K562 (cell line): Measurements from ENCODE around the gene PTPN14. TPM values are rescaled to one million over a fixed set of nuclear protein-coding genes. Genes with fewer than 3 reads are reported as not detected.

Experiments
- ATAC-seq: fragments of 200-7000 bp; cut with Tn5 transposase; 3 replicates; pipeline ENCODE4 v1.9.1; 2020; ENCODE audit warnings: moderate library complexity
- BruUV-seq: library from RNA; stranded (reverse); fragments of 400-500 nt; replicated peaks from 2 replicates; lab custom pipeline; 2021; lab: Mats Ljungman, UMichigan
- CTCF ChIA-PET: fragments of 300-600 bp; formaldehyde crosslinking; extraction: SDS; loops from one replicate; lab custom pipeline; 2021; ENCODE audit warnings: low intra/inter-chr PET ratio; lab: Yijun Ruan, JAX
- POLR2A ChIA-PET: fragments of 300-600, 350-650 bp; sonication (Branson Sonifier 250); formaldehyde crosslinking; extraction: SDS; loops from one replicate; lab custom pipeline; 2021; ENCODE audit warnings: antibody characterized with exemption, inconsistent platforms; lab: Yijun Ruan, JAX
- DNase-seq, 4 experiments: peaks; one replicate each; pipeline versions ENCODE4 v3.0.0 to v3.0.0-alpha.2; 2011 to 2018; ENCODE audit warnings: low spot score in 3 of 4, mixed read lengths in 3 of 4; ENCODE audit errors: extremely low read depth in 1 of 4
- FAIRE-seq: peaks from 2 replicates; lab custom pipeline; 2011; peaks lifted over from hg19 to GRCh38; lab: Jason Lieb, UNC
- H2AFZ ChIP-seq: 2 replicates; pipeline ENCODE4 v1.6.0; 2011; ENCODE audit warnings: low read depth, low read length, control low read depth, inconsistent platforms
- H3K27ac ChIP-seq: fragments of 200-600 bp; 3 replicates; pipeline ENCODE4 v1.8.0; 2011; ENCODE audit warnings: low read depth, mild to moderate bottlenecking, control low read depth, inconsistent platforms, low read length, moderate library complexity, mixed read lengths; ENCODE audit errors: extremely low read depth
- H3K27me3 ChIP-seq, 2 experiments: fragments of 300-600 bp in 1 of 2; 2 replicates in 1 of 2; 3 replicates in 1 of 2; pipeline versions ENCODE4 v1.6.0 to v1.8.0; 2011; ENCODE audit warnings: inconsistent platforms in 2 of 2, low read length in 2 of 2, mild to moderate bottlenecking in 1 of 2, mixed read lengths in 1 of 2, moderate library complexity in 1 of 2; ENCODE audit not compliant: control insufficient read depth in 2 of 2, insufficient read depth in 2 of 2
- H3K36me3 ChIP-seq: fragments of 300-600 bp; 3 replicates; pipeline ENCODE4 v1.8.0; 2011; ENCODE audit warnings: mild to moderate bottlenecking, low read length, inconsistent platforms; ENCODE audit not compliant: control insufficient read depth, insufficient read depth
- H3K4me1 ChIP-seq, 2 experiments: fragments of 200-600 bp in 1 of 2; replicated peaks in 1 of 2; 2 replicates in 1 of 2; 3 replicates in 1 of 2; pipeline versions ENCODE4 v1.5.1 to v1.8.0; 2011; ENCODE audit warnings: inconsistent platforms in 2 of 2, low read length in 2 of 2, mild to moderate bottlenecking in 1 of 2, mixed read lengths in 1 of 2, moderate library complexity in 1 of 2; ENCODE audit not compliant: control insufficient read depth in 2 of 2, insufficient read depth in 2 of 2
- H3K4me2 ChIP-seq: 2 replicates; pipeline ENCODE4 v1.6.1; 2011; ENCODE audit warnings: low read length, control low read depth, inconsistent platforms, mixed read lengths; ENCODE audit not compliant: insufficient read depth
- H3K4me3 ChIP-seq: fragments of 200-600 bp; sonication (generic), shearing (Covaris generic); 2 replicates; pipeline ENCODE4 v1.5.1; 2016; ENCODE audit warnings: control low read depth, inconsistent platforms
- H3K79me2 ChIP-seq: fragments of 200-600 bp; 3 replicates; pipeline ENCODE4 v1.8.0; 2011; ENCODE audit warnings: low read length, inconsistent platforms; ENCODE audit not compliant: control insufficient read depth, insufficient read depth
- H3K9ac ChIP-seq, 2 experiments: 2 replicates each; pipeline versions ENCODE4 v1.6.0 to v1.6.1; 2011; ENCODE audit warnings: low read depth in 2 of 2, low read length in 2 of 2, control low read depth in 1 of 2, inconsistent platforms in 1 of 2, mild to moderate bottlenecking in 1 of 2, mixed read lengths in 1 of 2; ENCODE audit not compliant: insufficient read depth in 1 of 2
- H3K9me1 ChIP-seq: one replicate; pipeline ENCODE4 v1.6.0; 2011; ENCODE audit warnings: inconsistent platforms, mild to moderate bottlenecking, low read length, moderate library complexity; ENCODE audit not compliant: control insufficient read depth, insufficient read depth
- H3K9me3 ChIP-seq: replicated peaks from 2 replicates; pipeline ENCODE4 v1.5.1; 2011; ENCODE audit warnings: low read depth, low read length, inconsistent platforms; ENCODE audit not compliant: control insufficient read depth, insufficient read depth
- H4K20me1 ChIP-seq: replicated peaks from 2 replicates; pipeline ENCODE4 v1.6.1; 2011; ENCODE audit warnings: low read length, inconsistent platforms, mixed read lengths; ENCODE audit not compliant: control insufficient read depth, insufficient read depth
- EWSR1 ChIP-seq: fragments of 450-650 bp; IDR thresholded peaks from 2 replicates; pipeline ENCODE4 v1.6.1; 2018; ENCODE audit warnings: borderline replicate concordance, mild to moderate bottlenecking, low read depth, moderate library complexity; ENCODE audit not compliant: partially characterized antibody
- KDM2B ChIP-seq: fragments of 250-450 bp; sonication (Bioruptor Pico); IDR thresholded peaks from 2 replicates; pipeline ENCODE4 v1.8.0; 2021; ENCODE audit warnings: mild to moderate bottlenecking, moderate library complexity
- NEUROD1 ChIP-seq: fragments of 150-350 bp; IDR thresholded peaks from 2 replicates; pipeline ENCODE4 v1.6.1; 2014; ENCODE audit warnings: borderline replicate concordance, low read length, low read depth; ENCODE audit not compliant: partially characterized antibody
- NFRKB ChIP-seq: fragments of 450-650 bp; IDR thresholded peaks from 2 replicates; pipeline ENCODE4 v1.6.1; 2016; ENCODE audit warnings: low read depth
- POLR2G ChIP-seq: fragments of 200-400 bp; formaldehyde crosslinking; IDR thresholded peaks from 2 replicates; pipeline ENCODE4 v1.6.1; 2017; ENCODE audit warnings: low read depth, mild to moderate bottlenecking, antibody characterized with exemption, low read length, moderate library complexity
- PYGO2 ChIP-seq: fragments of 450-650 bp; IDR thresholded peaks from 2 replicates; pipeline ENCODE4 v1.6.1; 2016; ENCODE audit warnings: mild to moderate bottlenecking, missing genetic modification characterization, moderate library complexity, missing compliant biosample characterization
- RFX1 ChIP-seq: fragments of 450-650 bp; IDR thresholded peaks from 2 replicates; pipeline ENCODE4 v1.6.1; 2016; ENCODE audit warnings: mild to moderate bottlenecking, moderate library complexity
- SIRT6 ChIP-seq: IDR thresholded peaks from one replicate; pipeline ENCODE4 v1.6.1; 2012; ENCODE audit warnings: low read depth, mild to moderate bottlenecking, control low read depth, inconsistent platforms, low read length, moderate library complexity
- SLC30A9 ChIP-seq: fragments of 250-450 bp; sonication (Bioruptor Pico); IDR thresholded peaks from 2 replicates; pipeline ENCODE4 v1.8.0; 2022; ENCODE audit warnings: mild to moderate bottlenecking, moderate library complexity
- SMAD3 ChIP-seq: fragments of 450-650 bp; formaldehyde crosslinking; conservative IDR thresholded peaks from 2 replicates; pipeline ENCODE4 v1.4.0; 2020; ENCODE audit warnings: mild to moderate bottlenecking
- SNIP1 ChIP-seq: fragments of 450-650 bp; IDR thresholded peaks from 2 replicates; pipeline ENCODE4 v1.7.1; 2017; ENCODE audit warnings: low read depth, mild to moderate bottlenecking
- SUPT5H ChIP-seq: fragments of 450-650 bp; IDR thresholded peaks from 2 replicates; pipeline ENCODE4 v1.6.1; 2016
- TCFL5 ChIP-seq: fragments of 250-450 bp; sonication (Bioruptor Pico); conservative IDR thresholded peaks from 2 replicates; pipeline ENCODE4 v1.6.1; 2021; ENCODE audit warnings: mild to moderate bottlenecking, moderate library complexity, matching md5 sums
- WHSC1 ChIP-seq: IDR thresholded peaks from one replicate; pipeline ENCODE4 v1.6.1; 2012; ENCODE audit warnings: low read length, control low read depth, inconsistent platforms
- ZBTB33 ChIP-seq: sonication (generic); formaldehyde crosslinking; IDR thresholded peaks from 2 replicates; pipeline ENCODE4 v1.8.1; 2023; ENCODE audit warnings: mild to moderate bottlenecking, missing genetic modification reagents
- ZNF57 ChIP-seq: fragments of 450-650 bp; formaldehyde crosslinking; IDR thresholded peaks from 2 replicates; pipeline ENCODE4 v1.4.0; 2020; ENCODE audit warnings: mild to moderate bottlenecking, moderate library complexity
- WGBS: fragments of 100-300 bp; shearing (Covaris generic); methylation state at CpG from one replicate; pipeline ENCODE4 v1.1.6; 2016; ENCODE audit warnings: low coverage, mixed read lengths; ENCODE audit not compliant: insufficient coverage; ENCODE audit errors: missing lambda C conversion rate; 5-methylcytosine and 5-hydroxymethylcytosine counted together
- in situ Hi-C: fragments of 300-500 bp; cut with MboI; formaldehyde crosslinking; loops from 4 replicates; pipeline ENCODE4 v1.15.0; 2018; ENCODE audit warnings: inconsistent platforms, mixed read lengths
- intact Hi-C: fragments of 100-400 bp; cut with micrococcal nuclease; formaldehyde crosslinking; loops from 2 replicates; pipeline ENCODE4 v1.14.2; 2022
- polyA plus RNA-seq, 8 experiments: library from polyadenylated mRNA; depleted of rRNA in 4 of 8; stranded (reverse) in 5 of 8; unstranded in 3 of 8; fragments of >200 nt; fragmentation: Nextera tagmentation in 2 of 8; fragmentation: Illumina TruSeq in 1 of 8; extraction: Ambion mirVana in 2 of 8; extraction: Trizol in 1 of 8; gene quantifications; 2 replicates each; pipeline versions ENCODE4 v1.2.1 to v1.2.3, GENCODE V29; 2011 to 2014; ENCODE audit warnings: inconsistent platforms in 1 of 8, missing spikeins in 1 of 8
- total RNA-seq, 7 experiments: library from RNA; depleted of rRNA in 6 of 7; stranded (reverse); fragments of >200 nt in 6 of 7; fragmentation: Illumina TruSeq in 2 of 7; extraction: Trizol in 2 of 7; gene quantifications; 2 replicates each; pipeline versions ENCODE4 v1.2.1 to v1.2.3, GENCODE V29; 2011 to 2021; ENCODE audit warnings: low replicate concordance in 1 of 7

PTPN14 gene
- total and polyA plus RNA-seq, 9 of the 15 experiments (the other 6 are each of a cell fraction or from before 2014, with no cell fraction given) = 0.01 to 0.29 (median 0.04) TPM; not detected in 6

DNA sequence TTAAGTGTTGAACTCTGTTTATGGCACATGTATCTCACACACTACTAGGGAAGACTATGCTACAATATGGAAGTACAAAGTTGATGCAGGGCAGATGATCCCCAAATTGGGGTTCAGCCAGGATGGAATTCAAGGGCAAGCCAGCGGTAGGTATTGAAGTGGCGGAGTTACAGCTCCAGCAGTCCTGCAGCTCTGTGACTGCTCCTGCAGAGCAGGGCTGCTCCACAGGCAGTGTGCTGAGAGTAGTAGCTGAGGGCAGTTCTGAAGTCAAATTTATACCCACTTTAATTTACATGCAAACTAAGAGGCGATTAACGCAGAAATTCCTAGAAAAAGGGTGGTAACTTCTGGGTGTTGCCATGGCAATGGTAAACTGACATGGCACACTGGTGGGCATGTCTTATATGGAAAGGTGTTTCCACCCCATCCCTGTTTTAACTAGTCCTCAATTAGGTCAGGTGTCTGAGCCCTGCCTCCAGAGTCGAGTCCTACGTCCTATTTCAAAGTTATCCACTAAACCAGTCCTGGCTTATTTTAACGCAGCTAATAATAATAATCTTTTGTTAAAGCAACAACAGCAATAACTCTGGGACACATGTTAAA lies 31.0 kb upstream of the PTPN14 start:
- CTCF ChIA-PET = no interaction called here
- Histone ChIP-seq H3K9ac (no peak overlapping the region), H3K9me1 (no peaks in the 10 kb centered on the region), H3K9me3 (no peaks in the 10 kb centered on the region), H3K27ac (no peak overlapping the region), H3K4me2 (no peak overlapping the region), H3K4me1 (no peaks in the 10 kb centered on the region), H3K4me3 (no peak overlapping the region), H4K20me1 (no peaks in the 10 kb centered on the region), H2AFZ (no peak overlapping the region), H3K27me3 (peaks cover 2 to 8% of the 10 kb centered on the region in 2 experiments; a peak in 2 of 5 replicates), H3K36me3 (no peaks in the 10 kb centered on the region), H3K79me2 (no peaks in the 10 kb centered on the region)
- no TSS peak for BruUV-seq
- FAIRE-seq = no peak
- POLR2A ChIA-PET = interaction anchor here (1.0 kb wide), 1 partner anchor 35 kb away, joined by 3 read pairs; no protein-coding TSS in a partner anchor
- no peak for DNase-seq
- ATAC-seq = no peak
- intact Hi-C loops (loop anchor here (10.0 kb wide), 1 partner anchor 318 kb away; no protein-coding TSS in a partner anchor), in situ Hi-C loops (no loop called here)
- WGBS = 5% methylated on average over 7 of the region's 7 CpGs
- no peak for TF ChIP-seq ZNF57 (CRISPR knock-in tag)
- no peak for TF ChIP-seq SNIP1
- TF ChIP-seq RFX1 = peak; percentile 38

- H3K27me3 ChIP-seq = peaks cover 2 to 8% of the 10 kb centered on the region in 2 experiments; a peak in 2 of 5 replicates
- no peaks in the 10 kb centered on the region for H3K36me3 ChIP-seq
- intact Hi-C loops (loop anchor here (10.0 kb wide), 1 partner anchor 317 kb away; no protein-coding TSS in a partner anchor), in situ Hi-C loops (no loop called here)
- BruUV-seq = no TSS peak
- ATAC-seq (no peak), FAIRE-seq (no peak), DNase-seq (no peak)
- H4K20me1 ChIP-seq = no peaks in the 10 kb centered on the region
- 0% methylated on average over 2 of the region's 2 CpGs for WGBS
- ChIA-PET CTCF (no interaction called here), POLR2A (interaction anchor here (1.0 kb wide), 1 partner anchor 36 kb away, joined by 3 read pairs; no protein-coding TSS in a partner anchor)
- no peak overlapping the region for H3K9ac ChIP-seq
- no peak overlapping the region for H3K4me2 ChIP-seq
- H3K27ac ChIP-seq = no peak overlapping the region
- no peak overlapping the region for H3K4me3 ChIP-seq
- H2AFZ ChIP-seq = no peak overlapping the region
- no peaks in the 10 kb centered on the region for H3K9me1 ChIP-seq
- no peaks in the 10 kb centered on the region for H3K79me2 ChIP-seq
- H3K9me3 ChIP-seq = no peaks in the 10 kb centered on the region
- no peaks in the 10 kb centered on the region for H3K4me1 ChIP-seq
- TF ChIP-seq NEUROD1 (no peak), NFRKB (no peak), TCFL5 (CRISPR knock-in tag) (no peak), SIRT6 (no peak), KDM2B (CRISPR knock-in tag) (no peak), SUPT5H (no peak), PYGO2 (tag) (no peak), POLR2G (no peak), WHSC1 (no peak), SMAD3 (CRISPR knock-in tag) (no peak), SLC30A9 (CRISPR knock-in tag) (no peak), EWSR1 (no peak), ZBTB33 (CRISPR knock-in tag) (no peak)
Observed at GRCh38 chr1:214581785-214582184, 30.4 kb upstream of the PTPN14 start.
